Thyroid gland (tissue), 4 donors: ENCODE data around the gene MROH2A. TPM values are rescaled to one million over a fixed set of nuclear protein-coding genes. Genes with fewer than 3 reads are reported as not detected.
"Not testable (repeated sequence)": the region's sequence is repeated elsewhere in the genome, so short reads cannot be mapped to it uniquely, and the experiment has no call there.

Source experiments
- DNase-seq, 2 donors: peaks; one replicate each; pipeline ENCODE4 v3.0.0-alpha.2; 2019
- H3K27ac ChIP-seq, 3 donors: fragments of 200-600 bp; sonication (generic); 1 replicate in 2 of 3; 2 replicates in 1 of 3; pipeline ENCODE4 v1.5.1; 2016 to 2019; ENCODE audit warnings: mild to moderate bottlenecking in 1 of 3, moderate library complexity in 1 of 3
- H3K27me3 ChIP-seq: fragments of 200-600 bp; sonication (generic); one replicate; pipeline ENCODE4 v1.5.1; 2019
- H3K36me3 ChIP-seq, 2 donors: fragments of 200-600 bp; sonication (generic); one replicate each; pipeline ENCODE4 v1.5.1; 2016 to 2019
- H3K4me1 ChIP-seq, 2 donors: fragments of 200-600 bp; sonication (generic); one replicate each; pipeline ENCODE4 v1.5.1; 2017 to 2019
- H3K4me3 ChIP-seq, 3 donors: fragments of 200-600 bp; sonication (generic); replicated peaks in 1 of 3; 1 replicate in 2 of 3; 2 replicates in 1 of 3; pipeline ENCODE4 v1.5.1; 2016; ENCODE audit warnings: mild to moderate bottlenecking in 1 of 3
- H3K9me3 ChIP-seq: fragments of 200-600 bp; sonication (generic); one replicate; pipeline ENCODE4 v1.5.1; 2017
- POLR2A ChIP-seq, 2 donors: fragments of 450-650 bp; IDR thresholded peaks; one replicate each; pipeline ENCODE4 v1.6.1; 2017; ENCODE audit warnings: antibody characterized with exemption in 2 of 2, mild to moderate bottlenecking in 2 of 2, moderate library complexity in 1 of 2
- WGBS, 2 donors: methylation state at CpG; one replicate each; pipeline ENCODE4 v1.1.5; 2017; 5-methylcytosine and 5-hydroxymethylcytosine counted together
- intact Hi-C: fragments of 100-400 bp; cut with DNase I; formaldehyde crosslinking; loops from one replicate; pipeline ENCODE4 v1.15.1; 2023
- total RNA-seq, 4 donors: library from RNA; depleted of rRNA; stranded (reverse); fragments of >200 nt; gene quantifications; one replicate each; pipeline ENCODE4 v1.2.3, GENCODE V29; 2016
- TF ChIP-seq, protein P1 (sequence below), 6 experiments: fragments of 200-600 bp in 3 of 6; fragments of 450-650 bp in 3 of 6; sonication (generic) in 3 of 6; IDR thresholded peaks; one replicate each; pipeline ENCODE4 v1.5.1; 2016 to 2019; ENCODE audit warnings: antibody characterized with exemption in 6 of 6, mild to moderate bottlenecking in 2 of 6, inconsistent platforms in 1 of 6, moderate library complexity in 1 of 6

Gene MROH2A
- total RNA-seq, 4 donors from 2014 or later: 1.3 to 20.4 (median 9.3) TPM

DNA sequence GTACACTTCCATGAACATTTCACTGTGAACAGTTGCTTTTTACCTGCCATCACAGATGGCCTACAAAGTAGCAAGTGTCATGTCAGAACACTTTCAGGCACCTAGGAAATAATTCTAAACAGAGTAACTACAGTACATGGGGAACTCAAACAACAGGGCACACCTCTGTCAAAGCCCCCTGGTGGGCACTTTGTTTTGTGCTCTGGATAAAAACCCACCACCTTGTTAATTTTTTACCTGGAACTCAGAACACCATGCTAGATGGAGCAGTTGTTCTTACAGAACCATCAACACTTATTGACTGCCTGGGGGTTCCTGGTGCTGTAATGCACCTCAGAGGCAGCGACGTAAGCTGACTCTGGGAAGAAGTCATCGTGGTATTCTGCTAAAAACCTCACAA, 87.7 kb downstream of the MROH2A start:
- Histone ChIP-seq H3K27ac (no peak overlapping the region), H3K36me3 (no peaks in the 10 kb centered on the region), H3K4me1 (no peaks in the 10 kb centered on the region), H3K4me3 (no peak overlapping the region), H3K27me3 (no peaks in the 10 kb centered on the region), H3K9me3 (no peaks in the 10 kb centered on the region)
- DNase-seq: no peak
- no peak for TF ChIP-seq POLR2A (IDR thresholded peaks at IDR 0.05)
- TF ChIP-seq, protein P1, sequence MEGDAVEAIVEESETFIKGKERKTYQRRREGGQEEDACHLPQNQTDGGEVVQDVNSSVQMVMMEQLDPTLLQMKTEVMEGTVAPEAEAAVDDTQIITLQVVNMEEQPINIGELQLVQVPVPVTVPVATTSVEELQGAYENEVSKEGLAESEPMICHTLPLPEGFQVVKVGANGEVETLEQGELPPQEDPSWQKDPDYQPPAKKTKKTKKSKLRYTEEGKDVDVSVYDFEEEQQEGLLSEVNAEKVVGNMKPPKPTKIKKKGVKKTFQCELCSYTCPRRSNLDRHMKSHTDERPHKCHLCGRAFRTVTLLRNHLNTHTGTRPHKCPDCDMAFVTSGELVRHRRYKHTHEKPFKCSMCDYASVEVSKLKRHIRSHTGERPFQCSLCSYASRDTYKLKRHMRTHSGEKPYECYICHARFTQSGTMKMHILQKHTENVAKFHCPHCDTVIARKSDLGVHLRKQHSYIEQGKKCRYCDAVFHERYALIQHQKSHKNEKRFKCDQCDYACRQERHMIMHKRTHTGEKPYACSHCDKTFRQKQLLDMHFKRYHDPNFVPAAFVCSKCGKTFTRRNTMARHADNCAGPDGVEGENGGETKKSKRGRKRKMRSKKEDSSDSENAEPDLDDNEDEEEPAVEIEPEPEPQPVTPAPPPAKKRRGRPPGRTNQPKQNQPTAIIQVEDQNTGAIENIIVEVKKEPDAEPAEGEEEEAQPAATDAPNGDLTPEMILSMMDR (IDR thresholded peaks at IDR 0.05): no peak
- 93% methylated on average over 3 of the region's 3 CpGs for WGBS, 2 donors
- intact Hi-C loops: no loop called here

GRCh38 chr2:233866479-233866878, 88.3 kb downstream of the MROH2A start:
- H3K9me3 ChIP-seq: no peaks in the 10 kb centered on the region
- no peak overlapping the region for H3K4me3 ChIP-seq
- H3K27ac ChIP-seq: no peak overlapping the region
- DNase-seq: no peak
- H3K36me3 ChIP-seq: no peaks in the 10 kb centered on the region
- no peaks in the 10 kb centered on the region for H3K4me1 ChIP-seq
- intact Hi-C loops: no loop called here
- TF ChIP-seq POLR2A (IDR thresholded peaks at IDR 0.05): no peak
- TF ChIP-seq, protein P1 (IDR thresholded peaks at IDR 0.05): no peak
- H3K27me3 ChIP-seq: no peaks in the 10 kb centered on the region
- 98 to 100% methylated on average over 11 of the region's 11 CpGs for WGBS, 2 donors

DNA sequence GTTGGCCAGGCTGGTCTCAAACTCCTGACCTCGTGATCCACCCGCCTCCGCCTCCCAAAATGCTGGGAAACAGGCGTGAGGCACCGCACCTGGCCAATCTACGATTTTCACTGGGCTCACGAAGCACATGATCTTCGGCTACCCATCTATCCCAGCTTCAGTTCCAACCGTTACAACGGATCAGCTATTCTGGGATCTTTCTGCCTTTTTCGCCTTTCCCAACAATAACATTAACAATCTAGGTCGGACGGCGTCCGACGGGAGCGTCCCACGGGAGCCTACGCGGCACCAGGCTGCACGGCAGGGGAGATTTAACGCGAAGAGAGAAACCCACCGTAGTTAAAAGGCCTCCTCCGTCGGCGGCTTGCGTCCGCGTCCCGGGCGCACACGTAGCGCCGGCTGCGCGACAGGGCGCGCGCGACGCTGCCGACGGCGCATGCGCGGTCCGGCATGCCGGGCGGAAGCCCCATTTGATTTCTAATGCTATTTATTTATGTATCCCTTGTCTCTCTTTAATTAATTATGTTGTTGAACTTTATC, 89.9 kb downstream of the MROH2A start, which contains the start of gene MSL3B:
Gene MSL3B (minus strand): TSS at position 394 of the 540 bp plus-strand sequence.
- H3K27me3 ChIP-seq: no peaks in the 10 kb centered on the region
- H3K36me3 ChIP-seq: no peaks in the 10 kb centered on the region
- peak in 1 of 2 donors; percentile 26 for DNase-seq
- no peak within 1 kb of the TSS for H3K27ac ChIP-seq
- no peaks in the 10 kb centered on the region for H3K9me3 ChIP-seq
- no peak for TF ChIP-seq POLR2A (IDR thresholded peaks at IDR 0.05)
- TF ChIP-seq, protein P1 (IDR thresholded peaks at IDR 0.05): no peak
- WGBS, 2 donors: 17 to 18% methylated on average over 50 of the region's 50 CpGs
- H3K4me1 ChIP-seq: no peaks in the 10 kb centered on the region
- H3K4me3 ChIP-seq: peak within 1 kb of the TSS in 1 of 3 donors; percentile 23
- intact Hi-C loops: no loop called here

DNA sequence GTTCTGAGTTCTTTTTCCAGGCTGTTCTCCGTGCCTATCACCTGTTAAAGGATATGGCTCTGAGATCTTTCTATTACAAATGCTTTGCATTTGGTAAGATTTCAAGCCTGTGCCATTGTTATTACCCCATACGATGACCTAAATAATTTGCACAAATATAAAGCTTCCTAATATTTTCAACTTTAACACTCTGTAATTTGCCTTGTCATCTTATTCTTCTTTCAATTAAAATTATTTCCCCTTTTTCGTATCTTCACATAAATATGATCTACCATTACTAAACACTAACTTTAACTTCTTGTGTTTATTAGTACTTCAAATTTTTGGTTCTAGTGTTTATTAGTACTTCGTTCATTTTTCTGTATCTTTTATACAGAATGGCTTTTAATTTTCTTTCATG, 93.3 kb downstream of the MROH2A start:
- no peak overlapping the region for H3K27ac ChIP-seq
- DNase-seq: no peak
- TF ChIP-seq, protein P1 (IDR thresholded peaks at IDR 0.05): no peak
- no peak for TF ChIP-seq POLR2A (IDR thresholded peaks at IDR 0.05)
- H3K9me3 ChIP-seq: no peaks in the 10 kb centered on the region
- 67 to 69% methylated on average over 4 of the region's 4 CpGs for WGBS, 2 donors
- no peaks in the 10 kb centered on the region for H3K36me3 ChIP-seq
- no peaks in the 10 kb centered on the region for H3K27me3 ChIP-seq
- no peak overlapping the region for H3K4me3 ChIP-seq
- H3K4me1 ChIP-seq: no peaks in the 10 kb centered on the region
- intact Hi-C loops: no loop called here

DNA sequence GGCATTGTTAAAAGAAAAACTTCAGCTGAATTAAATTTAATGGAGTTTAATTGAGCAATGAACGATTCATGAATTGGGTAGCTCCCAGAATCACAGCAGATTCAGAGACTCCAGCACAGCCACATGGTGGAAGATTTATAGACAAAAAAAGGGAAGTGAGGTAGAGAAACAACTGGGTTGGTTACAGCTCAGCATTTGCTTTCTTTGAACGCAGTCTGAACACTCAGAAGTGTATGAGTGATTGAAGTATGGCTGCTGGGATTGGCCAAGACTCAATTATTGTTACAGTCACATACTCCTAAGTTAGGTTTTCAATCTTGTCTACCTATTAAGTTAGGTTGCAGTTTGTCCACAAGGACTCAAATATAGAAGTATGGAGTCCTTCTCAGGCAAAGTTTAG, 94.0 kb downstream of the MROH2A start:
- DNase-seq, intact Hi-C loops, H3K27ac ChIP-seq, H3K9me3 ChIP-seq, H3K4me3 ChIP-seq, H3K27me3 ChIP-seq, H3K4me1 ChIP-seq, H3K36me3 ChIP-seq: not testable (repeated sequence)
- WGBS, 2 donors: 40 to 53% methylated on average over 2 of the region's 2 CpGs

DNA sequence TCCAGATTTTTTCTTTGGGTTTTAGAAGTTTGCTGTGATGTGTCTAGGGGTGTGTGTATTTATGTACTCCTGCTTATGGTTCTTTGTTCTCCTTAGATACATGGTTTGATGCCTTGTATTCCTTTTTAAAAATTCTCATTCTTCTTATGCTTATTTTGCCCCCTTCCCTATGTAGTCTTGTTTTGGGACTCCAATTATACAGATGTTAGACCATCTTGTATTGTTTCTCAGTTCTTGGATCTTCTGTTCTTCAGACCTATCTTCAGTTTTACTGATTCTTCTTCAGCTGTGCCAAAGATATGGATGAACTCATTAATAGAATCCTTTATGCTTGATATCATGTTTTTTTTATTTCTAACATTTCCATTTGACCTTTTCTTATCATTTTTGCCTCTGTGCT, 104.2 kb downstream of the MROH2A start:
- no peak for DNase-seq
- H3K9me3 ChIP-seq: no peaks in the 10 kb centered on the region
- TF ChIP-seq, protein P1 (IDR thresholded peaks at IDR 0.05): no peak
- TF ChIP-seq POLR2A (IDR thresholded peaks at IDR 0.05): no peak
- H3K27me3 ChIP-seq: no peaks in the 10 kb centered on the region
- no peak overlapping the region for H3K4me3 ChIP-seq
- no peaks in the 10 kb centered on the region for H3K36me3 ChIP-seq
- intact Hi-C loops: no loop called here
- H3K27ac ChIP-seq: no peak overlapping the region
- no peaks in the 10 kb centered on the region for H3K4me1 ChIP-seq
